ENCODE results near the gene PRADC1.
"Not testable (repeated sequence)": the region's sequence is repeated elsewhere in the genome, so short reads cannot be mapped to it uniquely, and the experiment has no call there.

PRADC1 gene
- total RNA-seq: 7.9 to 14.6 reads per million in 2 experiments

DNA sequence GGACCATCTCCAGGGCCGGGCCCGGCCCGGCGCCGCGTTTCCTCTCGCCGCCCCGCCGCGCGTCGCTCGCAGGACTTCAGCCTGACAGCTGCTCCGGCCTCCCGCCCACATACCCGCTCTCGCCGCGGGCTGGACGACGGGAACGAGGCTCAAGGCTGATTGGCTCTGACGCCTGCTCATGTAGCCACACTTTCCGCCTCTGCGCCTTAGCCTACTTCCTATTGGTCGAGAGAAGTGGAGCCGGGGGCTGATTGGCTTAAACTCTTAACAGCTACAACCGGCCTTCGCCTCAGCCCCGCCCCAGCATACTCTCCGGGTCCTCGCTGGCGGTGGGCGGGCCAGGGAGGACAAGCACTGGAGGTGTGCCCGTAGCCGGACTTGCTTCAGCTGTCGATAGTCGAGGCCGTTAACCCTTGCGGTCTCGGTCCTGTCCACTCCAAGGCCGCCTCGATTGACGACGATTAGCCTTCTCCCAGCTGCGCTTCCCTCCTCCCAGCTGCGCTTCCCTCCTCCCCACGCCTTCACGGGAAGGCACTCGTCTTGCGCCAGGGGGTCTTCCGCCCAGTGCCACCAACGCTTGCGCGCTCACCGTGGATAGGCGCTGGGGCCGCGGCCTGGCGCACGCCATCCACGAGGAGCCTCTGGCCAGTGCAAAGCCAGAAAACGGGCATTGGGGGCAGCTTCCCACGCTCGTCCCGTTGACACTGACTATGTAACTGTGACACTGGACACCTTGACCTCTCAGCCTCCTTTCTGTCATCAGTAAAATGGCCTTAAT lies at the start of gene PRADC1:
PRADC1 (minus strand) TSS at position 86 of the 778 bp plus-strand sequence; CDS start at position 7, 79 bp downstream.
- peak; percentile 92 for DNase-seq (ENCODE audit: low read depth)

DNA sequence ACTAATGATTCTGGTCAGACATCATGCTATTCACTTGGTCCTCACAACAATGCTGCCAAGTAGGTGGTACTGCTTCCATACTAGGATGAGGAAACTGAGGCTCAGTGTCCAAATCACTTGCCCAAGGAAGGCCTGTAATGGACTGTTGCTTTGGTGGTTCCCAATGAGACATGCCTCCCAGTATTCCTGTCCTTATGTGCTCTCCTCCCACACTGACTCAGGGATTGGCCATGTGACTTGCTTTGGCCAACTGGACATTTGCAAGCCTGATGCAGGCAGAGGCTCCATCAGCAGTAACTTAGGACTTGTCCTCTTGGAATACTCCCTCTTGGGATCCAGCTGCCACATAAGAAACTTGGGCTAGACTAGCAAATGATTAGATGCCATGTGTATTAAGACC lies 48.2 kb upstream of the PRADC1 start:
- no peak for DNase-seq (ENCODE audit: low read depth)

DNA sequence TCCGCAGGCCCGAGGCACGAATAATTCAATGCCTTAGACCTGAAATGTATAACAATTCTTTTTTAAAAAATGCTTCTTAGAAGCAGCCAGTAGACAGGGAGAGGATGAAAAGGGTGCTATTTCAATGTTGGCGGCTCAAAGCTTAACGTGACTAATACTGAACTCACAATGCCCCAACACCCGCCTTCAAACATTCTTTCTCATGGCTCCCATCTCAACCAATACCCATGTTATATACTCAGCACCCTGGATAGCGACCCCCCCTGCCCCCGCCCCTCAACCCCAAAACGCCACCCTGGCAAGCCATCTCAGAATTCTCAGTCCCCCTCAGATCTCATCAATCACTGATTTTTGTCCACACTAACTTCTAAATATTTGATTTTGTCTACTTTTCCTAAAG lies 46.8 kb upstream of the PRADC1 start:
- no peak for DNase-seq (ENCODE audit: low read depth)

DNA sequence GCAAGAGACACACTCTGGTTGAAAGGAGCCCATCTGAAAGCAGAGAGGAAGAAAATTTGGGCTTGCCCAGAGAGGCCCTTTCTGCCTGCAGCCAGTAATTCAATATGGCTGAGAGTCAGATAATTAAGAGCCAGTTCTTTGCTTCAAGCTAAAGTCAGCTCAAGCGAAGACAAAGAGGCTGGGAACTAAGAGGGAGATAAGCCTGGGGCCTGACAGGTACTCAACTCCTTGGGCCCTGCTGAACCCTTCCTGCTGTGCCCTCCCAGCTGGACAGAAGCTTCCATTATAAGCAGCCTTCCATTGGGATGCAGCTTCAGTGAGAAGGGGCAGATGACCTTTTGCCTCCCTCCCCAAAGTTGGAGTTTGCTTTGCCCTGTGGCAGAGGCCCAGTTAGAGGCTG lies 39.2 kb upstream of the PRADC1 start:
- DNase-seq (ENCODE audit: low read depth): no peak

DNA sequence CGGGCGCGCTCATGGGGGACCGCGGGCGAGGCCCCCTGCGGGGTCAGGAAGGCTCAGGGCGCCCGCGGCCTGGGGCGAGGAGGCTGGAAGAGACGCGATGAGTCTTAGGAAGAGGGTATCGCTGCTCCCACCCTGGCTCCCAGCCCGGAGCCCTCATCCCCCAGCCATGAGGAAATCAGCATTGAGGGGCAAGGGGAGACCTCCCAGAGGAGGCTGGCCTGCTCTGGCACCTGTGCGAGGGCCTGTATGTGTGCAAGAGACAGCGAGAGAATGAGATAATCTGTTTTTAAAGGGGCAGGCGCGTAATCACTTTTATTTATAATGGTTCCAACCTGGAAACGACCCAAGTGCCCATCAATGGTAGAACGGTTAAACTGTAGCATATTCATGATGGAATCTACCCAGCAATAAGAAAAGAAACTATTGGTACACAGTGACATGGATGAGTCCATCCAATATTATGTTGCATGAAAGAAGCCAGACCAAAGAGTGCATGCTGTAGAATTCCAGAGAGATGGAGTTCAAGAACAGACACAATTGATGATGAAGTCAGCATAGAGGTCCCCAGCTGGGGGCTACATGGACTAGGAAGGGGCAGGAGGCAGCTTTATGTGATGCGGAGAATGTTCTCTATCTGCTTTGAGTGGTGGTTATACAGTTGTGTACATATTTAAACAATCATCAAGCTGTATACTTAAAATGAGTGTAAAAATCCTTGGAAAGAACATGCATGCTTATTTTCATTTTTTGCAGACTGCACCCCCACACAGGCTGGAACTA lies 36.8 kb upstream of the PRADC1 start:
- no peak for DNase-seq (ENCODE audit: low read depth)

DNA sequence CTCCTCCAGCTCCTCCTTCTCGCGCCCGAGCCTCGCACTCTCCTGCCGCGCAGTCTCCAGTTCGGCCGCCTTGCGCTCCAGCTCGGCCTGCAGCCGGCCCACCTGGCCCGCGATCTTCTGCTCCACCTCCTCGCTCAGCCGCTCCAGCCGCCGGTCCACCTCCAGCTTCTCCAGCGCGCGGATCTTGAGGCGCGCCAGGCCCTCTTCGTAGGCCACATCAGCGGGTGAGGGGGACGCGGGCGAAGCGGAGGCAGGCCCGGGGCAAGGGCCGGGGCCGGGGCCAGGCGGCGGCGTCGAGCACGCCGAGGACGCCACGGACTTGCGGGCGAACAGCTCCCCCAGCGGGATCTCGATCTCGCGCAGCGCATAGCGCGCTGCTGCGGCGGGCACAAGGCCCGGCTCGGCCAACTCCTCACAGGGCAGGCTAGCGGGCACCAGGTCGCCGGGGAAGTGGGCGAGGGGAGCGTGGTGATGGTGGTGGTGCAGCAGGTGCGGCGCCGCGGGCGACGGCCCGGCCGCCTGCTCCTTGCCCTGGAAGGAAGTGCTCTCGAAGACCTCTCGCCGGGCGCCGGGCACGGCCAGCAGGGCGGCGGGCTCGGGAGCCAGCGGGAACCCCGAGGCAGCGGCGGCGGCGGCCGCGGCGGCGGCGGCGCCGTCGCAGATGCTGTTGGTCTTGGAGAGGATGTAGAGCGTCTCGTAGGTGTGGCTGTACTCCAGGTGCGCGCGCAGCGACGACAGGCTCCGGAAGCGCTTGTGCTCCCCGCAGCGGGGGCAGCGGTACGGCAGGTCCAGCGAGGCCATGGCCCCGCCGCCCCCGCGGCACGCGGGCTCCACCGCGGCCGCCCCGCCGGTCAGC lies 36.0 kb upstream of the PRADC1 start:
- DNase-seq (ENCODE audit: low read depth): peak; percentile 54

DNA sequence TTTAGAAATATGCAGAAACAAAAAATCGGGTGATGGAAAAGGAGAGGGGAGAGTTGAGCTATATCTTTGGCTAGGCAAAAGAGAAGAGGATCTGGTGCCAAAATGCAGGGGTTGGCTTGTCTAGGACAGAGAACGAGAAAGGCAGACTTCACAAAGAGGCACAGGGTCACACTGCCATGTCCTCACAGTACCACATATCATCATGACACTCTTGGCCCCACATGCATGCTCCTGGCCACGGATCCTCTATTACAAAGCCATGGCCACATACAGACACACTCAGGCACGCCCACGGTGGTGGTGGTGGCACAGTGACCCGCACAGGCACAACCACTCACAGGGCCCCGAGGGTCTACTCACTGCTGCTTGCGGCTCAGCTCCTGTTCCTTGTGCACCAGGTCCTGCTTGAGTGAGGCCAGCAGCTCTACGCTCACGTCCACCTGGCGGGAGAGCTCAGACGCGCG lies 35.4 kb upstream of the PRADC1 start:
- no peak for DNase-seq (ENCODE audit: low read depth)

DNA sequence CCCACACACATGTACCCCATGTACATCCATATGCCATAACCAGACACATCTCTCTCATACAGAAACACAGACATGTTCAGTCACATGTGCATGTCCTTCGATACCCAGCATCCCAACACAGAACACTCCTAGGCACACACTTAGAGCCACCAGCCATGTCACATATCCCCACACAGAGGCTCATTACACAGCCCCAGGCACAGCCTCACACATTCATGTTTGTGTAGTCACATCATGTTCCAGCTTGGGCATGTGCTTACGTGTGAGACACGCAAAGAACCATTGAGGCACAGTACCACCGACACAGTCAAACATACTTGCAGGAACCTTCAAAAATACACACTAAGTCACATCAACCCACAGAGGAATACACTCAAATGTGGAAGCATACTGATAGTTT lies 34.0 kb upstream of the PRADC1 start:
- no peak for DNase-seq (ENCODE audit: low read depth)

DNA sequence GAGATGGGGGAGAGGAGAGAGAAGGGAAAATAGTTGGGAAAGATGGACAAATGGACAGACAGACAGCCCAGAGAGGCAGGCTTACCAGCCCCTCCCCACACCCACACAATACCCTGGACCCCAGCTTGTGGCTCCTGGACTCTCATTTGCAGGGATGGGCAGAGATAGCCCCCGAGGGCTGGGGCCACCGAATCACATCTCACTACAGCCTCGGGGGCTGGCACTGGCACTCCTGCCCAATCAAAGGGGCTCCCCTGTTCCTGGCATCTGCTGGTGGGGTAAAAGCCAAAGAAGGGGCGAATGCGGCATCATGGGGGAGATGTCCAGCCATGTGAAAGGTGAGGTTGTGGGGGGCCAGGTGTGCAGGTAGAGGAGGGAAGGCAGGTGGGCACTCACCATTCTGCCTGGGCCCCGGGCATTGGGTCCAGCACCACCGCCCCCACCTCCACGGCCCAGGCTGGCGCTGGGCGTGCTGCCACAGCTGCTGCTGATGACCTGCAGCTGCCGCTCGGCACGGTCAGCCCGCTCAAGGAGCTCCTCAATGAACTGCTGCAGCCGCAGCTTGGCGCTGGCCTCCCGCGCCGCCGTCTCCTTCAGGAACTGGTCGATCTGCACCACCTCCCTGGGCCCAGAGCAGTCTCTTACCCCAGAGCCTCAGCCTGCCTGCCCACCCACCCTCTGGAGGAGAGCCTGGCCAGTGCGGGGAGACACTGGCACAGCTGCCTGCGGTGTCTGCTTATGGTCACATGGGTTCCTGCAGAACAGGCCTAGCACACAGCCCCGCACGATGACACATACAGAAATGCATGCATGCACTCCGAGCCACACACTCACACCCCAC lies 33.2 kb upstream of the PRADC1 start:
- DNase-seq (ENCODE audit: low read depth): no peak

DNA sequence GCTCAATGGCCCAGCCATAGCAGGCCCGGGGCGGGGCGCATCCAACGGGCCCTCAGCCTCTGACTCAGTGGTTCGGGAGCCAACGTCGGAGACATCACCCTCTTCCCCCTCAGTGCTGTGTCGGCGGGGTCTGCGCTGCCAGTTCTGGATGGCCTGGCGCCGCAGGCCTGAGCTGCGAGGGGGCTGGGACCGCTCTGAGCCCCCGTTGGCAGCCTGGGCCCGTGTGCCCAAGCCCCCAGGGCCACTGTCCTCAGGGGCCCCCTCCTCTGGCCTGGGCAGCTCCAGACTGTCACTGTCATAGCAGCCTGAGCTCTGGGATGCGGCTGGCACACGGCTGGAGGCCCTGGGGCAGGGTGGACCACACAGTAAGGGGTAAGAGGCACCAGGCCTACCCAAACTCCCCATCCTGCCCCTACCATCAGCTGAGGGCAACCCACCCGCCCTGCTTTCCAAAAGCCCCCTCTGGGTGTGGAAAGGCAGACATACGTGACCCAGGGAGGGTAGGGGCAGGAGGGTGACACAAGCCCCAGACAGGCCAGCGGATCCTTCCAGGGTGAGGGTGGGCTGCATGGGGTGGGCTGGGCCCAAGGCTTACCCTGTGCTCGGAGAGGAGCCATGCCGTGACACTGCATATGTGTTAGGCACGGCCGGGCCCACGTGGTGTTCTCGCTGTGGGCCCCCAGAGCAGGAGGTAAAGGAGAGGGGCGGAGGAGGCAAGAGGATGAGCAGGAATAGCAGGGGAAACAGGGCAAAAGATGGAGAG lies 32.4 kb upstream of the PRADC1 start:
- DNase-seq (ENCODE audit: low read depth): no peak

DNA sequence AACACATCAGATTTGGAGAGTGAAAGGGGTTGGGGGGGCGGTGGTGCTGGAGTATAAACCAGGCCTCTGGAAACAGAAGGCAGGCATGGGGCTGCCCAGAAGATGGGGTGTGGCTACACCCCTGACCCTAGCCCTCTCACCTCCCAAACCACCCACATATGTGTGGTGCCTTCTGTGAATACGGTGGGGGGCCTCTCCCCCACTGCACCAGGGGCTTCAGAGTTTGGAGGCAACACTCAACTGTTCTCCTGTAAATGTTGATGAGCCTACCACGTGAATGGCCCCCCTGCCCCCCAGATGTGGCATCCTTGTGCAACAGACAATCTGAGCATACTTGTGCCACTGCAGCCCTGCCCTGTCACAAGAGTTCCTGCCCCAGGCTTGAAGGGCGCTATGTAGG lies 31.7 kb upstream of the PRADC1 start:
- no peak for DNase-seq (ENCODE audit: low read depth)

DNA sequence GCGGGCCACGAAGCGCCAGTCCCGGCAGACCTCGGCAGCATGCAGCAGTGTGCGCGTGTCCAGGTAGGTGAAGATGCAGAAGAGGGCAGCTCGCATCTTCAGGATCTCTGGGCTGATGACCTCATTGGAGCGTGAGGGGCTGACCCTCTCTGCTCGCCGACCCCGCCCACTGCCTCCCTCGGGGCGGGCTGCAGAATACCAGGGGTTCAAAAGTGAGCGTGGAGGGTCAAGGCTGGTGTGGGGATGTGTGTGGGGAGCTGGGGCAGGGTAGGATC lies 31.2 kb upstream of the PRADC1 start:
- DNase-seq (ENCODE audit: low read depth): no peak

DNA sequence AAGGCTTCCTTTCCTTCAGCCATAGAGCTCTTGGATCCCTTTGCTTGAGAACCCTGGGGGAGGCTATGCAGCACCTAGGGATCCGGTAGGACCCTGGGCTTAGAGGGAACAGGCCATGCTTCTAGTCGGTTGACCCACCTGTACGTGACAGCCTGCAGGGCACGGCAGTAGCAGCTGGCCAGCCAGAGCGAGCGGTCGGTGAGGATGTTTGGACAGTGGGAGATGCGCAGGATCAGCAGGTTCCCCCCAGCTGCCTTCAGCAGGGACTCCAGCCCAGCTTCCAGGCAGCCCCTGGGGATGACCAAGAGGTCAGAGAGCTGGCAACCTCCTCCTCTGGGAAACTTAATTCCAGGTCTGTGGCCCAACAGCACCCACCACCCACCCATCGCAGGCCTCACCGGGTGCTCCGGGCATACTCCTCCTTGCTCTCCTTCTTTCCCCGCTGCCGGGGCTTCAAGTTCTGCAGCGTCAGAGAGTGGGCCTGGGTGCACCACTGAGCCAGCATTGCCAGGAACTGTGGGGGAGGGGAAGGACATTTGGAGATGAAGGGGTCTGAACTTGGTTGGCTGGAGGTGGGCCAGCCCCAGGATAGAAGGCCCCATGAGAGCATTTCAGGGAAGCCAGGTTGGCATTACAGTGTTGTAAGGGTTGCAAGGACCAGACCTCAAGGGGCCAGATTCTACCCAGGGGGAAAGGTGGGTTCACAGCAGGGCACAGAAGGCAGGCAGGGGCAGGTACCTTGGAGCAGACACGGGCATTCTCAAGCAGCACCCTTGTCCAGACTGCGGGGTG lies 30.7 kb upstream of the PRADC1 start:
- no peak for DNase-seq (ENCODE audit: low read depth)

DNA sequence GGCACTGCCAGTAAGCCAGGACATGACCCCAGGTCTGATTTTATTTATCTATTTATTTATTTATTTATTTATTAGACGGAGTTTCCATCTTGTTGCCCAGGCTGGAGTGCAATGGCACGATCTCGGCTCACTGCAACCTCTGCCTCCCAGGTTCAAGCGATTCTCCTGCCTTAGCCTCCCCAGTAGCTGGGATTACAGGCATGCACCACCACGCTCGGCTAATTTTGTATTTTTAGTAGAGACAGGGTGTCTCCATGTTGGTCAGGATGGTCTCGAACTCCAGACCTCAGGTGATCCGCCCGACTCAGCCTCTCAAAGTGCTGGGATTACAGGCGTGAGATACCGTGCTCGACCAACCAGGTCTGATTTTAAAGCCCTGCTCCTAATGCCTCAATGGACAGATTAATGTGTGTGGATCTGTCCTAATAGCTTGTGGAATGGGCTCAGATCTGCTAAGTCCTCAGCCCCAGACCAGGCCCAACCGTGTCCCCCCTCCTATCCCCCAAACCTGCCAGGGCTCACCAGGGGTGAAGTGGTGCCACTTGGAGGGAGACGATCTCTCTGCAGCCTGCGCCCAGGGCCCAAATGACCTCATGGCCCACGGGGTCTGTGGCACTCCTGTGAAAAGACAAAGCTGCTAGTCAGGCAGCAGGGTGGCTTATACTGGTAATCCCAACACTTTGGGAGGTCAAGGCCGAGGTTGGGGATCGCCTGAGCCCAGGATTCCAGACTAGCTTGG lies 29.8 kb upstream of the PRADC1 start:
- not testable (repeated sequence) for DNase-seq (ENCODE audit: low read depth)

DNA sequence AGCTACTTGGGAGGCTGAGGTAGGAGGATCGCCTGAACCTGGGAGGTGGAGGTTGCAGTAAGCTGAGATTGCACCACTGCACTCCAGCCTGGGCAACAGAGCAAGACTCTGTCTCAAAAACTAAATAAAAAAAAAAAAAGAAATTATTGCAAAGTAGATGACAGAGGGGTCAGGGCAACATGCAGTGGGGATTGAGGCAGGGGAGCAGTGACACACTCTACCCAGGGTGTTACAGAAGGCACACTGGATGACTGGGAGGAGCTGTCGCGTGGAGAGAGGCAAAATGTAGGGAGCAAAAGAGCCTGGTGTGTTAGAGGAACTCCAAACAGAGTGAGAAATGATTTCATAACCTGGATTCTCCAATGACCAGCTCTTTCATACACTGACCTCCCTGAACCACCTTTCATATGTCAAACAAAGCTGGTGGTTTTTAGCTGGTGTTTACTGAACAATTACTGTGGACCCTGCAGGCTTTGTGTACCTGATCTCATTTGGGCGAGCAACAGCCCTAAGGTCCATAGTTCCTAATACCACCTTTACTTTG lies 29.1 kb upstream of the PRADC1 start:
- no peak for DNase-seq (ENCODE audit: low read depth)

DNA sequence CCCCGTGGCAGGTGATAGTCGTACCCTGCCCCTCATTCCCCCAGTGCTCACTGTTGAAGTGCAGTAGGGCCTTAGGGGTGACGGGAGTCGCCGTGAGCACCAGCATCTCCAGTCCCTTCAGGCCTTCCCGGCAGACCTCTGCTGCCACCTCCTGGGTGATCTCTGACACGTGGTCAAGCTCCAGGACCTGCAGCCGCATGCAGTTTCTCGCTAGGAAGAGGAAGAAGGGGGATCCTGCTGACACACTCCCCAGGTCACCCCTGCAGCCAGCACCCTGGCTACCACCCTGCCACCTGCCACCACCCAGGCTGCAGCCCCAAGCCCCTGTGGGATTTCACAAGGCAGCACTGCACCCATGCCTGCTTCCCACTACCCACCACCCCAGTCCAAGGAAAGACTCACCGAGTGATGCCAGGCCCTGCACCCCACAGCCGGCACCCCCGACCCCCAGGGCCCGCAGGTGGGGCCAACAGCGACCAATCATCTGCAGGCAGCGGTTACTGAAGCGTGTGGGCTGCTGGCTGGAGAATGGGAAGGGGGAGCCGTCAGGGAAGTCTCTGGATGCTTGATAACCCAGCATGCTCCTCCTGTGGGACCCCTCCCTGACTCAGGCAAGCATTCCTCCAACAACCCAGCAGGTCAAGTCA lies 27.4 kb upstream of the PRADC1 start:
- DNase-seq (ENCODE audit: low read depth): no peak

DNA sequence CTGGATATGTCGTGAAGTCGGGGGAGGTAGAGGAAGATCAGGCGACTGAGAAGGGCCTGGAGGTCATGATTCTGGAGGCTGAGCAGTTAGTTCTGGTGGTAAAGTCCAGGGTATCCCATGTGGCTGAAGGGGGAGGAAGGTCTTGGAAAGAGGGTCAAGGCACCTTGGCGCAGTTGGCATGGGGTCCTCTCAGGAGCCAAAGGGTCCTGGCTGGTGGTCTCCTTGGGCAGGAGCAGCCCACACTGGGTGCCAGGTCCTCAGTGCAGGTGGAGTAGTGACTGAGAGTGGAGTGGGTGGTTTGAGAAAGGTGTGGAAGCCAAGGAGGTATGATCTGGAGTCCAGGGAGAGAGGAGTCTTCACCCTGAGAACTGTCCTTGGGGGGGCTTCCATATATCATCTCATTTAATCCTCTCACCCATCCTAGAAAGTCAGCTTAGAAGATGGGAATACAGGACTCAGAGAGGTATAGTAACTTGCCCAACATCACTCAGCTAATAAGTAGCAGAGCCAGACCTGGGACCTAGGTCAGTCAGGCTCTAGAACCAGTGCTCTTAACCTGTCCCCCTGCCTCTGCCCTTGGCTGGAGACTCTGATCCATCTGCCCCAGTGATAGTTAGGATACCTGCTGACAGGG lies 26.8 kb upstream of the PRADC1 start:
- no peak for DNase-seq (ENCODE audit: low read depth)

DNA sequence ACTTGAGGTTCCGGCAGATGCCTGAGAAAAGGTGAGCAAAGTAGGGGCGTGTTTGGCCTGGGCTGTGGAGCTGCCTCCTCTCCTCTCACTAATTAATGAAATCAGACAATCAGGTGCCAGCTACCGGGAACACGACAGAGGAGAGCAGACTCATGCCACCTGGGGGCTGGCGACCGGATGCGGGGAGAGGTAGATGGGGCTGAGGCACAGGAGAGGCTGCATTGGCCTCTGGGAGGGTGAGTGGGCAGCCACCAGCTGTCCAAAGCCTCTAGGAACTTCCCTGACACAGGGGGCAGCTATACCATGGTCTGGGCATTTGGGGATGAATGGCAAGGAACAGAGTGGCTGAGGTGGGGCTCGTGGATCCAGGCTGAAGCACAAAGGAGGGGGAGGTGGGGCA lies 26.2 kb upstream of the PRADC1 start:
- DNase-seq (ENCODE audit: low read depth): no peak

All from T follicular helper cell (primary cell).